GM23338 (cell line): ENCODE measurements around the gene LRRC40. TPM values are rescaled to one million over a fixed set of nuclear protein-coding genes. Genes with fewer than 3 reads are reported as not detected.

Source experiments
- ATAC-seq: fragments of 200-7000 bp; cut with Tn5 transposase; 3 replicates; pipeline ENCODE4 v1.9.1; 2020
- DNase-seq: peaks from one replicate; pipeline ENCODE4 v3.0.0-alpha.2; 2015; ENCODE audit warnings: low spot score
- H2AFZ ChIP-seq: fragments of 200-600 bp; sonication (generic); 2 replicates; pipeline ENCODE4 v1.8.0; 2016; ENCODE audit warnings: antibody characterized with exemption, mild to moderate bottlenecking, moderate library complexity
- H3F3A ChIP-seq: fragments of 200-600 bp; sonication (generic); replicated peaks from 2 replicates; pipeline ENCODE4 v1.8.0; 2017; ENCODE audit warnings: antibody characterized with exemption, mixed run types, low read depth
- H3K27ac ChIP-seq: fragments of 200-600 bp; sonication (generic); 2 replicates; pipeline ENCODE4 v1.6.1; 2016; ENCODE audit warnings: low read depth
- H3K27me3 ChIP-seq: fragments of 200-600 bp; sonication (generic); 2 replicates; pipeline ENCODE4 v1.8.0; 2016; ENCODE audit warnings: mild to moderate bottlenecking, mixed run types, moderate library complexity; ENCODE audit not compliant: insufficient read depth
- H3K36me3 ChIP-seq: fragments of 200-600 bp; sonication (generic); 2 replicates; pipeline ENCODE4 v1.8.0; 2016; ENCODE audit warnings: mild to moderate bottlenecking; ENCODE audit not compliant: insufficient read depth
- H3K4me1 ChIP-seq: fragments of 200-600 bp; sonication (generic); 2 replicates; pipeline ENCODE4 v1.8.0; 2016; ENCODE audit warnings: mild to moderate bottlenecking, moderate library complexity; ENCODE audit not compliant: insufficient read depth
- H3K4me2 ChIP-seq: fragments of 200-600 bp; sonication (generic); 2 replicates; pipeline ENCODE4 v1.7.1; 2017; ENCODE audit warnings: mixed run types
- H3K4me3 ChIP-seq: fragments of 200-600 bp; sonication (generic); 2 replicates; pipeline ENCODE4 v1.6.1; 2016; ENCODE audit warnings: mixed run types
- H3K79me2 ChIP-seq: fragments of 200-600 bp; sonication (generic); replicated peaks from 2 replicates; pipeline ENCODE4 v1.8.0; 2017; ENCODE audit warnings: mild to moderate bottlenecking; ENCODE audit not compliant: insufficient read depth
- H3K9me2 ChIP-seq: fragments of 200-600 bp; sonication (generic); 2 replicates; pipeline ENCODE4 v1.8.0; 2017; ENCODE audit not compliant: insufficient read depth
- H4K20me1 ChIP-seq: fragments of 200-600 bp; sonication (generic); replicated peaks from 2 replicates; pipeline ENCODE4 v1.8.0; 2017; ENCODE audit warnings: mild to moderate bottlenecking; ENCODE audit not compliant: insufficient read depth
- H3K27ac Mint-ChIP-seq: 2 replicates; pipeline ENCODE4 v1.8.0; 2020; ENCODE audit warnings: inconsistent platforms, mild to moderate bottlenecking, moderate library complexity, mixed read lengths
- H3K27me3 Mint-ChIP-seq: 3 replicates; pipeline ENCODE4 v1.8.0; 2022; ENCODE audit warnings: low read depth, mild to moderate bottlenecking, moderate library complexity, mixed read lengths, inconsistent platforms; ENCODE audit not compliant: insufficient read depth, poor library complexity
- H3K36me3 Mint-ChIP-seq: 3 replicates; pipeline ENCODE4 v1.8.0; 2021; ENCODE audit warnings: low read depth, mild to moderate bottlenecking, inconsistent platforms, moderate library complexity, mixed read lengths
- H3K4me1 Mint-ChIP-seq: 3 replicates; pipeline ENCODE4 v1.8.0; 2020; ENCODE audit warnings: mild to moderate bottlenecking, inconsistent platforms, mixed read lengths
- H3K4me3 Mint-ChIP-seq: 3 replicates; pipeline ENCODE4 v1.8.0; 2021; ENCODE audit warnings: moderate library complexity, mild to moderate bottlenecking, inconsistent platforms, mixed read lengths
- H3K9me3 Mint-ChIP-seq: 3 replicates; pipeline ENCODE4 v1.8.0; 2020; ENCODE audit warnings: moderate library complexity, mild to moderate bottlenecking, inconsistent platforms, mixed read lengths
- CREB1 ChIP-seq: fragments of 250-450 bp; sonication (Bioruptor Pico); IDR thresholded peaks from 2 replicates; pipeline ENCODE4 v1.5.0; 2020; ENCODE audit warnings: low read depth, mild to moderate bottlenecking, moderate library complexity
- EZH2 ChIP-seq: fragments of 200-600 bp; sonication (generic); IDR thresholded peaks from one replicate; pipeline ENCODE4 v1.8.0; 2017; ENCODE audit warnings: antibody characterized with exemption, mild to moderate bottlenecking, low read depth; ENCODE audit not compliant: unreplicated experiment
- EZH2phosphoT487 ChIP-seq: fragments of 200-600 bp; sonication (generic); IDR thresholded peaks from one replicate; pipeline ENCODE4 v1.8.1; 2018; ENCODE audit warnings: antibody characterized with exemption; ENCODE audit not compliant: unreplicated experiment
- JUNB ChIP-seq: IDR thresholded peaks from one replicate; pipeline ENCODE4 v1.6.1; 2016; ENCODE audit warnings: antibody characterized with exemption; ENCODE audit not compliant: unreplicated experiment
- NANOG ChIP-seq: IDR thresholded peaks from 2 replicates; pipeline ENCODE4 v1.6.1; 2016; ENCODE audit warnings: antibody characterized with exemption, borderline replicate concordance
- POLR2AphosphoS5 ChIP-seq: IDR thresholded peaks from 2 replicates; pipeline ENCODE4 v1.6.1; 2016; ENCODE audit warnings: antibody characterized with exemption, low read depth
- STAT1 ChIP-seq: IDR thresholded peaks from one replicate; pipeline ENCODE4 v1.6.1; 2016; ENCODE audit warnings: antibody characterized with exemption; ENCODE audit not compliant: unreplicated experiment
- ZNF114 ChIP-seq: fragments of 250-450 bp; sonication (Bioruptor Pico); IDR thresholded peaks from 2 replicates; pipeline ENCODE4 v1.5.0; 2020; ENCODE audit warnings: mild to moderate bottlenecking, moderate library complexity
- ZNF331 ChIP-seq: fragments of 250-450 bp; sonication (Bioruptor Pico); IDR thresholded peaks from 2 replicates; pipeline ENCODE4 v1.5.0; 2020; ENCODE audit warnings: low read depth, mild to moderate bottlenecking, moderate library complexity
- polyA plus RNA-seq: library from polyadenylated mRNA; unstranded; fragments of >200 nt; fragmentation: Nextera tagmentation; extraction: Ambion mirVana; gene quantifications from 2 replicates; pipeline ENCODE4 v1.2.1, GENCODE V29; 2016
- total RNA-seq: library from RNA; depleted of rRNA; stranded (reverse); fragments of >200 nt; shearing (Covaris generic); gene quantifications from 2 replicates; pipeline ENCODE4 v1.2.3, GENCODE V29; 2014
- TF ChIP-seq, protein P1 (sequence below): fragments of 250-450 bp; sonication (Bioruptor Pico); IDR thresholded peaks from 2 replicates; pipeline ENCODE4 v1.5.0; 2020; ENCODE audit warnings: mild to moderate bottlenecking, moderate library complexity
- TF ChIP-seq, protein P2 (sequence below): IDR thresholded peaks from one replicate; pipeline ENCODE4 v1.6.1; 2018; ENCODE audit warnings: antibody characterized with exemption; ENCODE audit not compliant: unreplicated experiment
- TF ChIP-seq, protein P3 (sequence below), 2 experiments: fragments of 200-600 bp in 1 of 2; sonication (generic) in 1 of 2; conservative IDR thresholded peaks; 2 replicates each; pipeline versions ENCODE4 v1.5.1 to v1.6.1; 2016 to 2017; ENCODE audit warnings: antibody characterized with exemption in 2 of 2, low read depth in 2 of 2, mild to moderate bottlenecking in 2 of 2, moderate library complexity in 1 of 2
- TF ChIP-seq, protein P4 (sequence below): IDR thresholded peaks from 2 replicates; pipeline ENCODE4 v1.6.1; 2016; ENCODE audit warnings: antibody characterized with exemption

LRRC40 gene
- total and polyA plus RNA-seq, 2 experiments from 2014 or later = 33.9 to 50.5 TPM

DNA sequence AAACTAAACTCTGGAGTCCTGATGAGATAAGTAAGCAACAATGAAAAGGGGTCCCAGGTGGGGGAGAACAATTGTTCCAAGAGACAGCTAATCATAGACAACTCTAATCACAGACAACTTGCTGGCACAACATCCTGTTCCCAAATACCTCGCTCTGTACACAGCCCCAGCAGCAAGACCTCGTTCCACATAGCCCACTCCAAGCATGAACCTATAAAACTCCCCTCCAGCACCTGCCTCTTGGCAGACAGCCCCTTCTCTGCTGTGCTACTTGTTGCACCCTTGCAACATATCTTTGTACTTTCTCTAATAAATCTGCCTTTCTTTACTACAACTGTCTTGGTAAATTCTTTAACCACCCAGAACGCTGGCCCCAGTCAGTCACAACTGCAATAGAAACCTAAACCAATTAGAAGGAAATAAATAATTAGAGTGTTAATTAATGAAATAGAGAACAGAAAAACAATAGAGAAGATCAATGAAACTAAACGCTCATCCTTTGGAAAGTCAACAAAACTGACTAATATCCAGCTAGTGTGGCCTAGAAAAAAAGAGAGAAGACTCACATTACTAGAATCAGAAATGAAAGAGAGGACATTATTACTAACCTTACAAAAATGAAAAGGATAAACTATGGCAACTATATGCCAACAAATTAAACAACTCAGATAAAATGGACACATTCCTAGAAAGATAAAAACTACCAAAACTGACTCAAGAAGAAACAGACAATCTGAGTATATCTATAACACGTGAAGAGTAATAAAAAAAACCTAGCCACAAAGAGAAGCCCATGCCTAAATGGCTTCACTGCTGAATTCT lies 36.1 kb downstream of the LRRC40 start:
- Mint-ChIP-seq H3K4me1 (peaks cover 4% of the 10 kb centered on the region; the same call in 2 of the 3 replicates), H3K4me3 (no peak overlapping the region), H3K27me3 (no peaks in the 10 kb centered on the region), H3K9me3 (no peaks in the 10 kb centered on the region), H3K36me3 (no peaks in the 10 kb centered on the region), H3K27ac (peak overlapping the region; percentile 41)
- no peaks in the 10 kb centered on the region for H3K27me3 ChIP-seq
- H3K4me2 ChIP-seq = no peak overlapping the region
- H3K36me3 ChIP-seq = no peaks in the 10 kb centered on the region
- no peak overlapping the region for H2AFZ ChIP-seq
- no peak overlapping the region for H3K4me3 ChIP-seq
- no peak for DNase-seq
- no peaks in the 10 kb centered on the region for H3K79me2 ChIP-seq
- ATAC-seq = no peak
- TF ChIP-seq CREB1 (CRISPR knock-in tag) = no peak
- TF ChIP-seq ZNF331 (CRISPR knock-in tag) = no peak
- no peak for TF ChIP-seq NANOG
- TF ChIP-seq POLR2AphosphoS5 = no peak
- no peak for TF ChIP-seq JUNB
- TF ChIP-seq, protein P1, sequence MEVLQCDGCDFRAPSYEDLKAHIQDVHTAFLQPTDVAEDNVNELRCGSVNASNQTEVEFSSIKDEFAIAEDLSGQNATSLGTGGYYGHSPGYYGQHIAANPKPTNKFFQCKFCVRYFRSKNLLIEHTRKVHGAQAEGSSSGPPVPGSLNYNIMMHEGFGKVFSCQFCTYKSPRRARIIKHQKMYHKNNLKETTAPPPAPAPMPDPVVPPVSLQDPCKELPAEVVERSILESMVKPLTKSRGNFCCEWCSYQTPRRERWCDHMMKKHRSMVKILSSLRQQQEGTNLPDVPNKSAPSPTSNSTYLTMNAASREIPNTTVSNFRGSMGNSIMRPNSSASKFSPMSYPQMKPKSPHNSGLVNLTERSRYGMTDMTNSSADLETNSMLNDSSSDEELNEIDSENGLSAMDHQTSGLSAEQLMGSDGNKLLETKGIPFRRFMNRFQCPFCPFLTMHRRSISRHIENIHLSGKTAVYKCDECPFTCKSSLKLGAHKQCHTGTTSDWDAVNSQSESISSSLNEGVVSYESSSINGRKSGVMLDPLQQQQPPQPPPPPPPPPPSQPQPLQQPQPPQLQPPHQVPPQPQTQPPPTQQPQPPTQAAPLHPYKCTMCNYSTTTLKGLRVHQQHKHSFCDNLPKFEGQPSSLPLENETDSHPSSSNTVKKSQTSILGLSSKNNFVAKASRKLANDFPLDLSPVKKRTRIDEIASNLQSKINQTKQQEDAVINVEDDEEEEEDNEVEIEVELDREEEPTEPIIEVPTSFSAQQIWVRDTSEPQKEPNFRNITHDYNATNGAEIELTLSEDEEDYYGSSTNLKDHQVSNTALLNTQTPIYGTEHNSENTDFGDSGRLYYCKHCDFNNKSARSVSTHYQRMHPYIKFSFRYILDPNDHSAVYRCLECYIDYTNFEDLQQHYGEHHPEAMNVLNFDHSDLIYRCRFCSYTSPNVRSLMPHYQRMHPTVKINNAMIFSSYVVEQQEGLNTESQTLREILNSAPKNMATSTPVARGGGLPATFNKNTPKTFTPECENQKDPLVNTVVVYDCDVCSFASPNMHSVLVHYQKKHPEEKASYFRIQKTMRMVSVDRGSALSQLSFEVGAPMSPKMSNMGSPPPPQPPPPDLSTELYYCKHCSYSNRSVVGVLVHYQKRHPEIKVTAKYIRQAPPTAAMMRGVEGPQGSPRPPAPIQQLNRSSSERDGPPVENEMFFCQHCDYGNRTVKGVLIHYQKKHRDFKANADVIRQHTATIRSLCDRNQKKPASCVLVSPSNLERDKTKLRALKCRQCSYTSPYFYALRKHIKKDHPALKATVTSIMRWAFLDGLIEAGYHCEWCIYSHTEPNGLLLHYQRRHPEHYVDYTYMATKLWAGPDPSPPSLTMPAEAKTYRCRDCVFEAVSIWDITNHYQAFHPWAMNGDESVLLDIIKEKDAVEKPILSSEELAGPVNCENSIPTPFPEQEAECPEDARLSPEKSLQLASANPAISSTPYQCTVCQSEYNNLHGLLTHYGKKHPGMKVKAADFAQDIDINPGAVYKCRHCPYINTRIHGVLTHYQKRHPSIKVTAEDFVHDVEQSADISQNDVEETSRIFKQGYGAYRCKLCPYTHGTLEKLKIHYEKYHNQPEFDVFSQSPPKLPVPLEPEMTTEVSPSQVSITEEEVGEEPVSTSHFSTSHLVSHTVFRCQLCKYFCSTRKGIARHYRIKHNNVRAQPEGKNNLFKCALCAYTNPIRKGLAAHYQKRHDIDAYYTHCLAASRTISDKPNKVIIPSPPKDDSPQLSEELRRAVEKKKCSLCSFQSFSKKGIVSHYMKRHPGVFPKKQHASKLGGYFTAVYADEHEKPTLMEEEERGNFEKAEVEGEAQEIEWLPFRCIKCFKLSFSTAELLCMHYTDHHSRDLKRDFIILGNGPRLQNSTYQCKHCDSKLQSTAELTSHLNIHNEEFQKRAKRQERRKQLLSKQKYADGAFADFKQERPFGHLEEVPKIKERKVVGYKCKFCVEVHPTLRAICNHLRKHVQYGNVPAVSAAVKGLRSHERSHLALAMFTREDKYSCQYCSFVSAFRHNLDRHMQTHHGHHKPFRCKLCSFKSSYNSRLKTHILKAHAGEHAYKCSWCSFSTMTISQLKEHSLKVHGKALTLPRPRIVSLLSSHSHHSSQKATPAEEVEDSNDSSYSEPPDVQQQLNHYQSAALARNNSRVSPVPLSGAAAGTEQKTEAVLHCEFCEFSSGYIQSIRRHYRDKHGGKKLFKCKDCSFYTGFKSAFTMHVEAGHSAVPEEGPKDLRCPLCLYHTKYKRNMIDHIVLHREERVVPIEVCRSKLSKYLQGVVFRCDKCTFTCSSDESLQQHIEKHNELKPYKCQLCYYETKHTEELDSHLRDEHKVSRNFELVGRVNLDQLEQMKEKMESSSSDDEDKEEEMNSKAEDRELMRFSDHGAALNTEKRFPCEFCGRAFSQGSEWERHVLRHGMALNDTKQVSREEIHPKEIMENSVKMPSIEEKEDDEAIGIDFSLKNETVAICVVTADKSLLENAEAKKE (CRISPR knock-in tag) = no peak
- TF ChIP-seq, protein P2, sequence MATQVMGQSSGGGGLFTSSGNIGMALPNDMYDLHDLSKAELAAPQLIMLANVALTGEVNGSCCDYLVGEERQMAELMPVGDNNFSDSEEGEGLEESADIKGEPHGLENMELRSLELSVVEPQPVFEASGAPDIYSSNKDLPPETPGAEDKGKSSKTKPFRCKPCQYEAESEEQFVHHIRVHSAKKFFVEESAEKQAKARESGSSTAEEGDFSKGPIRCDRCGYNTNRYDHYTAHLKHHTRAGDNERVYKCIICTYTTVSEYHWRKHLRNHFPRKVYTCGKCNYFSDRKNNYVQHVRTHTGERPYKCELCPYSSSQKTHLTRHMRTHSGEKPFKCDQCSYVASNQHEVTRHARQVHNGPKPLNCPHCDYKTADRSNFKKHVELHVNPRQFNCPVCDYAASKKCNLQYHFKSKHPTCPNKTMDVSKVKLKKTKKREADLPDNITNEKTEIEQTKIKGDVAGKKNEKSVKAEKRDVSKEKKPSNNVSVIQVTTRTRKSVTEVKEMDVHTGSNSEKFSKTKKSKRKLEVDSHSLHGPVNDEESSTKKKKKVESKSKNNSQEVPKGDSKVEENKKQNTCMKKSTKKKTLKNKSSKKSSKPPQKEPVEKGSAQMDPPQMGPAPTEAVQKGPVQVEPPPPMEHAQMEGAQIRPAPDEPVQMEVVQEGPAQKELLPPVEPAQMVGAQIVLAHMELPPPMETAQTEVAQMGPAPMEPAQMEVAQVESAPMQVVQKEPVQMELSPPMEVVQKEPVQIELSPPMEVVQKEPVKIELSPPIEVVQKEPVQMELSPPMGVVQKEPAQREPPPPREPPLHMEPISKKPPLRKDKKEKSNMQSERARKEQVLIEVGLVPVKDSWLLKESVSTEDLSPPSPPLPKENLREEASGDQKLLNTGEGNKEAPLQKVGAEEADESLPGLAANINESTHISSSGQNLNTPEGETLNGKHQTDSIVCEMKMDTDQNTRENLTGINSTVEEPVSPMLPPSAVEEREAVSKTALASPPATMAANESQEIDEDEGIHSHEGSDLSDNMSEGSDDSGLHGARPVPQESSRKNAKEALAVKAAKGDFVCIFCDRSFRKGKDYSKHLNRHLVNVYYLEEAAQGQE = no peak
- no peak for TF ChIP-seq STAT1
- no peak for TF ChIP-seq EZH2phosphoT487
- TF ChIP-seq ZNF114 = no peak
- no peak for TF ChIP-seq EZH2
- TF ChIP-seq, protein P3, sequence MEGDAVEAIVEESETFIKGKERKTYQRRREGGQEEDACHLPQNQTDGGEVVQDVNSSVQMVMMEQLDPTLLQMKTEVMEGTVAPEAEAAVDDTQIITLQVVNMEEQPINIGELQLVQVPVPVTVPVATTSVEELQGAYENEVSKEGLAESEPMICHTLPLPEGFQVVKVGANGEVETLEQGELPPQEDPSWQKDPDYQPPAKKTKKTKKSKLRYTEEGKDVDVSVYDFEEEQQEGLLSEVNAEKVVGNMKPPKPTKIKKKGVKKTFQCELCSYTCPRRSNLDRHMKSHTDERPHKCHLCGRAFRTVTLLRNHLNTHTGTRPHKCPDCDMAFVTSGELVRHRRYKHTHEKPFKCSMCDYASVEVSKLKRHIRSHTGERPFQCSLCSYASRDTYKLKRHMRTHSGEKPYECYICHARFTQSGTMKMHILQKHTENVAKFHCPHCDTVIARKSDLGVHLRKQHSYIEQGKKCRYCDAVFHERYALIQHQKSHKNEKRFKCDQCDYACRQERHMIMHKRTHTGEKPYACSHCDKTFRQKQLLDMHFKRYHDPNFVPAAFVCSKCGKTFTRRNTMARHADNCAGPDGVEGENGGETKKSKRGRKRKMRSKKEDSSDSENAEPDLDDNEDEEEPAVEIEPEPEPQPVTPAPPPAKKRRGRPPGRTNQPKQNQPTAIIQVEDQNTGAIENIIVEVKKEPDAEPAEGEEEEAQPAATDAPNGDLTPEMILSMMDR (conservative IDR thresholded peaks at IDR 0.05; ENCODE audit: low read depth in 2 of 2) = no peak
- TF ChIP-seq, protein P4, sequence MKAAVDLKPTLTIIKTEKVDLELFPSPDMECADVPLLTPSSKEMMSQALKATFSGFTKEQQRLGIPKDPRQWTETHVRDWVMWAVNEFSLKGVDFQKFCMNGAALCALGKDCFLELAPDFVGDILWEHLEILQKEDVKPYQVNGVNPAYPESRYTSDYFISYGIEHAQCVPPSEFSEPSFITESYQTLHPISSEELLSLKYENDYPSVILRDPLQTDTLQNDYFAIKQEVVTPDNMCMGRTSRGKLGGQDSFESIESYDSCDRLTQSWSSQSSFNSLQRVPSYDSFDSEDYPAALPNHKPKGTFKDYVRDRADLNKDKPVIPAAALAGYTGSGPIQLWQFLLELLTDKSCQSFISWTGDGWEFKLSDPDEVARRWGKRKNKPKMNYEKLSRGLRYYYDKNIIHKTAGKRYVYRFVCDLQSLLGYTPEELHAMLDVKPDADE = no peak
- H3F3A ChIP-seq = no peaks in the 10 kb centered on the region
- no peak overlapping the region for H3K27ac ChIP-seq
- H3K9me2 ChIP-seq = no peaks in the 10 kb centered on the region
- H4K20me1 ChIP-seq = no peaks in the 10 kb centered on the region; the same call in 1 of the 2 replicates
- H3K4me1 ChIP-seq = no peaks in the 10 kb centered on the region
